ENCODE measurements around the gene A4GALT.

DNA sequence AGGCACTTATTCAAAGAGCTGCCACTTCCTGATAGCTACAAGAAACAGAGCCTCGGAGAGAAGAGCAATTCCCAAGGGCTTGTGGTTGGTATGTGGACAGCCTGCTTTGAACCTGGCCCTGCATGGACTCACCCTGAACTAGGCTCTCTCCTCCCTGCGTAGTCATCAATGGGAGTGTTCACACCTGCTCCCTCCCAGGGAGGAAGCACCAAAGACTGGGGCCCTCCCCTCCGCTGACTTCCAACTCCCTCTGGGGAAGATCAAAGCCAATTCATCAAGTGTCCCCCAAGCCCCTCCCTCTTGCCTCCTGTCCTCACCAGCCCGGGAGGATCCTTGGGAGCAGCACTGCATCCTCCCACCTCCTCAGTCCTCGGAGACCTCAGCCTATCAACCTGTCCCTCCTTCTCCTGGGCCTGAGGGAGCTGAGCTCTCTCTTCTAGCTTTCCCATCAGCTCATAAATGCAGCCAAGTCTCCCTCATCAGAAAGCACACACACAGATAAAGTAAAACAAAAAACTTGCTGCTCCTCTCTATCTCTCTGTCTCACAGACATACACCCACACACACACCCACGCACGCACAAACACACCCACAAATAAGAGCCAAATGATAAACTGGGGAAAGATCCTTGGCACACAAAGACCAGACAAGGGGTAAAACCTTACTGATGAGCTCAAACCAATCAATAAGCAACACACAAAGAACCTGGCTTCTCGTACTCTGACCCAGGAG, 3.3 kb downstream of the A4GALT start:
- TF ChIP-seq CTCF (IDR thresholded peaks at IDR 0.05) (no peak), POLR2A (IDR thresholded peaks at IDR 0.05) (no peak), EP300 (IDR thresholded peaks at IDR 0.05) (no peak)
